Subcutaneous adipose tissue (tissue), 4 donors: ENCODE measurements around the gene CAMKMT. TPM values are rescaled to one million over a fixed set of nuclear protein-coding genes. Genes with fewer than 3 reads are reported as not detected.

Source experiments
- total RNA-seq, 4 donors: library from RNA; depleted of rRNA; stranded (reverse); fragments of >200 nt; gene quantifications; one replicate each; pipeline ENCODE4 v1.1.0, GENCODE V29; 2016
- TF ChIP-seq, protein P1 (sequence below): fragments of 450-650 bp; IDR thresholded peaks from one replicate; pipeline ENCODE4 v1.5.1; 2016; ENCODE audit warnings: low read depth, mild to moderate bottlenecking, control low read depth, antibody characterized with exemption, moderate library complexity

The CAMKMT gene
- total RNA-seq, 4 donors from 2014 or later = 7.7 to 14.0 (median 10.3) TPM

DNA sequence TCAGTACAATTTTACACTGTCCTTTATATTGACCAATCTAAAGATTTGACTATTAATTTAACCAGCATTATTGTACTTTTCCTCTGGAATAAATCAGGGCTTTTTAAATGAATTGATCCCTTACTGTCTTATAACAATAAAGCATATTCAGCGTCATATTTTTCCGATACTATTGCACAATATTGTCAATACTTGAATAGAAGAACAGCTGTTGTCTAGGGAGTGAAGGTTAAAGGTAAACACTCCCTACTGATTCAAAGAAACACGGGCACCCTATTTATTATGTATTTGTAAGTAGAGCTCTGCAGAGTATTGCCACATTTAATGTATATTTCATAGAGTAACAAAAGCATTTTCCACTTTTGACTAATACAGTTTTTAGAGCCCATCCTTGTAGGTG, 134.4 kb downstream of the CAMKMT start:
- TF ChIP-seq, protein P1, sequence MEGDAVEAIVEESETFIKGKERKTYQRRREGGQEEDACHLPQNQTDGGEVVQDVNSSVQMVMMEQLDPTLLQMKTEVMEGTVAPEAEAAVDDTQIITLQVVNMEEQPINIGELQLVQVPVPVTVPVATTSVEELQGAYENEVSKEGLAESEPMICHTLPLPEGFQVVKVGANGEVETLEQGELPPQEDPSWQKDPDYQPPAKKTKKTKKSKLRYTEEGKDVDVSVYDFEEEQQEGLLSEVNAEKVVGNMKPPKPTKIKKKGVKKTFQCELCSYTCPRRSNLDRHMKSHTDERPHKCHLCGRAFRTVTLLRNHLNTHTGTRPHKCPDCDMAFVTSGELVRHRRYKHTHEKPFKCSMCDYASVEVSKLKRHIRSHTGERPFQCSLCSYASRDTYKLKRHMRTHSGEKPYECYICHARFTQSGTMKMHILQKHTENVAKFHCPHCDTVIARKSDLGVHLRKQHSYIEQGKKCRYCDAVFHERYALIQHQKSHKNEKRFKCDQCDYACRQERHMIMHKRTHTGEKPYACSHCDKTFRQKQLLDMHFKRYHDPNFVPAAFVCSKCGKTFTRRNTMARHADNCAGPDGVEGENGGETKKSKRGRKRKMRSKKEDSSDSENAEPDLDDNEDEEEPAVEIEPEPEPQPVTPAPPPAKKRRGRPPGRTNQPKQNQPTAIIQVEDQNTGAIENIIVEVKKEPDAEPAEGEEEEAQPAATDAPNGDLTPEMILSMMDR = no peak

DNA sequence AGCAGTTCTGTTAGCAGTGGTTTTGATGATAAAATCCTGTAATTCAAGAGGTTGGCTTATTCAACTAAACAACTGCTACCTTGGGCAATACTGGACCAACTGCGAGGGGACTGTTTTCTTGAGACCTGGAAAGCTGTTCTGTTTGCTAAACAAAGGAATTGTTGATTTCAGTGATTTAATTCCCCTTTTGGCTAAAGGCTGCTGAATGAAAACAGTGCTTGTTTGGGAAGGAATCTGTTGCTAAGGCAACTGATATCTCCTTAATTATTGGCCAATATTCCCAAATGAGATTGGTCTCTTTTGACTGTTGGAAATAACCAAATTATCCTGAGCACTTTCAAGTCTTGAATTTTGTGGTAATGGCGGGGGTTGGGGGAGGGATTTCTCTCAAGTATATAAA, 136.8 kb downstream of the CAMKMT start:
- TF ChIP-seq, protein P1 = no peak

DNA sequence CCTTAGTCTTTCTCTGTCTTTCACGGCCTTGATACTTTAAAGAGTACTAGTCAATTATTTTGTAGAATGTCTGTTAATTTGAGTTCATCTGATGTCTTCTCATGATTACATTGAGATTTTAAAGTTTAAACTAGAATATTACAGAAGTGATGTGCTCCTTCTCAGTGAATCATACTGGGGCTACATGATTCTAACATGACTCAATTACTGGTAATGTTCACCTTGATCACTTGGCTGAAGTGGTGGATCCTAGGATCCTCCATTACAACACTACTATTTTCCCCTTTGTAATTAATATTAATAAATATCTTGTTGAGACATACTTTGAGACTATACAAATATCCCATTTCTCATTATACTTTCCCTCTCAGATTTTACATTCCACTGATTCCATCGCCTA, 148.5 kb downstream of the CAMKMT start:
- TF ChIP-seq, protein P1 = no peak

DNA sequence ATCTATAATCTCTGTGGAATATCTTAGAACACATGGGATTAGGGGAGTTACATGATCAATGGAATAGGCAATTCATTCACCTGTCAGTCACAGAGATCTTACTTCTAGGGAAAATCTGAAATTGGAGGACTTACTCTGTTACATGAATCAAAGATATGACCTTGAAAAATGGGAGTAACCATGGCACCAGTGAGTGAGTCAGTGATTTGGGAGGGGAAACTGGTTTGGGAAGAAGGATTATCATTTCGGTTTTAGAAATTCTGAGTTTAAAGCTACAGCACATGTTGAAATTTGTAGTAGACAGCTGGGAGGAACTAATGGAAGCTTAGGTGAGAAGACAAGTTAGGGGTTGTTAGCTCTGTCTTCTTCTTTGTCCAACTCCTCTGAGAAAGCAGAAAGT, 153.7 kb downstream of the CAMKMT start:
- TF ChIP-seq, protein P1 = no peak

- TF ChIP-seq, protein P1 = no peak
These were observed 157.3 kb downstream of the CAMKMT start for GRCh38 chr2:44519026-44519425.

DNA sequence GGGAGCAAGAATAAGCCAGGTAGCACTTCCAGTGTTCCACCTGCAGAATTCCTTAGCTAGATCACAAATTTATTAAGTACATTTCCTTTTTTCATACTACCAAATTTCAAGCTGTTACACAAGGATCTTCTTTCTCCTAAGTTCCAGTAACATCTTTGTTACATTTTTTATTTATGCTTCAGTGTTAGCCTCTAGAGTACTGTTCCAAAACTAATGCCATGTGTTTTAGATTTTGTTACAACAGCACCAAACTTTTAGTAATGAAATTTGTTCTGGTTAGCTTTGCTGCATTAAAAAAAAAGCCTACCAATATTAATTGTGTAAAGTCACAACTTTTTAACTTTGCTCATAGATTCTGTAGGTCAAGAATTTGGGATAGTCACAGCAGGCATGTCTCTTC, 161.1 kb downstream of the CAMKMT start:
- TF ChIP-seq, protein P1 = no peak

GRCh38 chr2:44524347-44524926, 162.7 kb downstream of the CAMKMT start:
- TF ChIP-seq, protein P1 = no peak
